ENCODE measurements around the gene ADGRD1.
"Not testable (repeated sequence)": the region's sequence is repeated elsewhere in the genome, so short reads cannot be mapped to it uniquely, and the experiment has no call there.

The ADGRD1 gene

DNA sequence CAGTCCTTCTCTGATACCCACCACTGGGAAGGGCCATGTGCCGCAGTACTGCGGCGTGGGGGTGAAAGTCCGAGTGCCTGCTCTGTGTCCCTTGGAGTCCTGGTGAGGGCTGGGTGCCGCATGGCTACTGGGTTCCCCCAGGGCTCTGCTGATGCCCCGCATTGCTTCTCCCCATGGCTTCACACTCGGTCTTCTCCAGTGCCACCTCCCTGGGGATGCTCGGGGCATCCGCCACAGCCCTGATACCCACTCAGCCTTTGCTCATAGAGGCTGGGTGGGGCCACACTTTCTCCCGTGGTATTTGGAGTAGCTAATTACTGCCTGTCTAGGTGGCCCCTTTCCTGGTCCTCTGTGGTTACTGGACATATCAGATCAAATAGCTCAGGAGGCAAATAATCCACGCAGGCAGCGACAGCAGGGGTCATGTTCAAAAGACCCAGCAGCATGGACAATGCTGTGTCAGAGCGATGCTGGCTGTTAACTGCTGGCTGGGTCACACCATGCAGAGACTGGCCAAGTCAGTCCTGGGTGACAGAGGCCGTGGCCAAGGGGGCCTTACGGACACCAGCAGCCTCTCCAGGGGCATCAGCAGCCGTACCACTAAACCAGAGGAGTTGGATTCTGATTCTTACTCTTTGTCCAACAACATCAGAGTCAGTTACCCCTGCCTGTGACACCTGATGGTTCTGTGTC, 106.5 kb downstream of the ADGRD1 start:
- no peak for DNase-seq

DNA sequence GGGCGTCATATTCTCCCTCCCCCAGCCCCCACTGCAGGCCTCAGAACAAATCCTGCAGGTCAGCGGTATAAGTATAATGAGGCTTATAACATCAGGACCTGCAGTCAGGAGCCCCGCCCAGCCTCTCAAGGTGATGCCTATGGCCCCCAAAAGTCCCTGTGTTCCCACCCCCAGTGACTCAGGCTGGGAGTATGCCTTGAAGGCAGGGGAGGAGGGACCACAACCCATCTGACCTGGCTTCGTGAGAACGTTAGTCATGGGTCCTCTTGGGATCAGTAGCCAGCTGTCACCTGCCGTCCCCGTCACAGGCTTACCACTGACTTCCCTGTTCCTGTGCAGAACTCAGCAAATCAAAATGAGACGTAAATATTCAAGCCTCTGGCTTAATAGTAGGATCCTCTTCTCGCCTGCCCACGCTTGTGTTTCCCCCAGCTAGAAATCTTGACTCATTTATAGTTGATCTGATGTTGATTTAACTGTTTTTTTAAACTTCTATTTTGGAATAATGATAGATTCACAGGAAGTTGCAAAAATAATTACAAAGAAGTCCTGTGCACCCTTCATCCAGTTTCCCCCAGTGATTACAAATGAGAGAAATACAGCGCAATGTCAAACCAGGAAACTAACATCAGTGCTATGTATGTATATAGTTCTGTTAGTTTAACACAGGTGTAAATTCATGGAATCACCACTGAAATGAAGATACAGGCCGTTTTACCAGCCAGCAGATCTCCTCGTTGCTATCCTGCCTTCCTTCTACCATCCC, 107.5 kb downstream of the ADGRD1 start:
- no peak for DNase-seq

DNA sequence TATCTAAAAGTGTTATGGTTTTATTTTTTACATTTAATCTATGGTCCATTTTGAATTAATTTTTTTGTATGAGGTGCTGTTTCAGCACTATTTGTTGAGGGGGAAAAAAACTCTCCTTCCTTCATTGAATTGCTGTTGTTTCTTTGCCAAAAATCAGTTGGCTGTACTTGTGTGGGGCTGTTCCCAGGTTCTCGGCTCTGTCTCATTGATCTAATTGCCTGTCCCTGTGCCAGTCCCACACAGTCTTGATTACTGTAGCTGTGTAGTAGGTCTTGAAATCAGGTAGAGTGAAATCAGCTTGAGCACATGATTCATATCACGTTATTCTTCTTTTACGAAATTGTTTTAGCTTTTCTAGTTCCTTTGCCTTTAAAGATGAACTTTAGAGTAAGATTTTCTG, 109.7 kb downstream of the ADGRD1 start:
- DNase-seq, result no peak

DNA sequence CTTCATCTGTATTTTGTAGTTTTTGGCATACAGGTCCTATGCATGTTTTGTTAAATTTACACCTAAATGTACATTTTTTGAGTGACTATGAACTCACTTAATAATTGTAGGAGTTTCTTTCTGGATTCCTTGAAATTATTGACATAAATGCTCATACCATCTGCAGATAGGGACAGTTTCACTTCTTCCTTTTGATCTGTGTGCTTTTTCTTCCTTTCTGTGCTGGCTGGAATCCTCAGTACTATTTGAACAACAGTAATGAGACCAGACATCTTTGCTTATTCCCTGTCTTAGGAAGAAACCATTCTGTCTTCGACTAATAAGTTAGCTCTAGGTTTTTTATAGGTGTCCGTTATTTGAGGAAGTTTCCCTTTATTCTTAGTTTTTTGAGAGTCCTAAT, 110.3 kb downstream of the ADGRD1 start:
- no peak for DNase-seq

DNA sequence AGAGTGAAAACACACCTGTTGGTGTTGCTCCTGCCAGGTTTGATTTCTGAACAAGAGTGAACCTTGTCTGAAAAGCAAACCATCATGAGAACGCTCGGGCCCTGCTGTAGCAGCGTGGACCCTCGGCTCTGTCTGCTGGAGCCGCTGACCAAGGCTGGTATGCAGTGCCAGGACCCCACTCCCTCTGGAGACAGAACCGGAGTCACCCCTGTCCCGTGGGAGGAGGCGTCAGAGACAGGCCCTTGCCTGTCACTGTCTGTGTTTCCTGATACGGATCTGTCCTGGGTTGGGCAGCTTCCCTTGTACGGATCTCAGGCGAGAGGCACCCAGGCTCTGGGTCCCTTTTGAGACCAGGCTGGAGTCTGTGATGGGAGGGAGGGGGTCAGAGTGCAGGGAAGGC, 111.6 kb downstream of the ADGRD1 start:
- DNase-seq, result no peak

DNA sequence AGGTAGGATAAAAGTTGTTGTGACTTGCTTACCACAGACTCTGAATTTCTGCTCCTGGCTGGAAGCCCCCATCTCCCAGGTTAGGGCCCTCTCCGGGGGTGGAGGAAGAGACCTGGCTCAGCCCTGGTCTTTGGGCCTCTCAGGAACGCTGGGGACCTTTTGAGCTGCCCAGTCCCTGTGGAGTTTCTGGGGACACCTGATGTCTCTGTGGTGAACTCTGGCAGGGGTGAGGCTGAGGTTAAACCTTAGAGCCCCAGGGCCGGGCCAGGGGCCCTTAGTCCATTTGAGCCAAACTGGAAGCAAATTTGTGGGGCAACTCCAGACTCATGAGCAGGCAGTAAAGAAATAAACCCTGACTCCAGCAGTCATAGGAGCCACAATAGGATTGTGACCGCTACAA, 112.1 kb downstream of the ADGRD1 start:
- DNase-seq, result no peak

DNA sequence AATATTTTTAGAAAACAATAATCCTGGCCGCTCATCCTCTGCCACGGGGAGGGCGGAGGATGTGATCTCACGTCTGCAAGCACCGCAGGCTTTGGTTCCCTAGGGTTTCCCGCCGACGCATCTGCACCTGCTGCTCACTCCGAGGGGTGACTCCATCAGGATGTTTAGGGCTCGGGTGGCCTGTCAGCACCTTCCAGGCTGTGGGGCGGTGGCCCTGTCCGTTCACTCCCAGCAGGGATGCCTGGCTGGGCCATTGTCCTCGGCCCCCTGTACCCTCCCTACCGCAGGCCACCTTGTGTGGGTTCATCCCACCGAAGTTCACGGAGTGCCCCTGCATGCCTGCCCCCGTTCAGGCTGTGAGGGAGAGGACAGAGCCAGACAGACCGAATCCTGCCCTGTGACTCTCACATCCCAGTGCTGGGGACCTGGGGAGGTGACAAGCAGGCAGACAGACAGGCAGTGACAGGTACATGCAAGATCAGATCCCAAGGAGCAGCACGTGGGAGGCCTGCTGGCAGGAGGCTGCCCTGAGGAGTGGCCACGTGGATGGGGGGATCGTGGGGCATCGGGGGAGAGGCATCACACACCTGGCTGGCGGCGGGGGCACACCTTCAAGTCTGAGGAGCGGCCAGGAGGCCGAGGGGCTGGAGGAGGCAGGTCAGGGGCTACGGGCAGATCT, 112.6 kb downstream of the ADGRD1 start:
- no peak for DNase-seq

DNA sequence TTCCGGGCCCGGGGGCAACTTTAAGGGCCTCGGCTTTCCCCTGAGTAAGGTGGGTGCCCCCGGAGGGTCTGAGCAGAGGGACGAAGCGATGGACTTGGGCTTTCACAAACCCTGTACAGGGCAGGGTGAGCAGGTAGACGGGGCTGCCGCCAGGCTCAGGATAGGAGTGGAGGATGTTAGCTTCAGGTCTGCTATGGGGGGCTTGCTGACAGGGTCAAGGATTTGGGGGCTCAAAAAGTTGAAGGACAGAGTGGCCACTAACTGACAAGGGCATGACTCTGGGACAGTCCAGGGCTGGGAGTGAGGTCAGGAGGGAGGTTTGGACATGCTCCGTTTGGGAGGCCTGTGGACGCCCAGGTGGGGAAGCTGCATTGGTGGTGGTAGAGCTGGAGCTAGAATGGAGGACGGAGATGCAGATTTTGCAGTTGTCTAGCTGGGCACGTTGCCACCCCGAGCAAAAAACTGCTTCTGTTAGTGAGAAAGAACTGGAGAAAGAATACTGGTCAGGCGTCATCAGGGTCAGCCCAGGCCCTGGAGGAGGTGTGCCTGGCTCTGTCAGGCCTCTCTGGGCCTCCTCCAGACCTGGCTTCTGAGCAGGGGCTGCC, 113.3 kb downstream of the ADGRD1 start:
- DNase-seq, result no peak

DNA sequence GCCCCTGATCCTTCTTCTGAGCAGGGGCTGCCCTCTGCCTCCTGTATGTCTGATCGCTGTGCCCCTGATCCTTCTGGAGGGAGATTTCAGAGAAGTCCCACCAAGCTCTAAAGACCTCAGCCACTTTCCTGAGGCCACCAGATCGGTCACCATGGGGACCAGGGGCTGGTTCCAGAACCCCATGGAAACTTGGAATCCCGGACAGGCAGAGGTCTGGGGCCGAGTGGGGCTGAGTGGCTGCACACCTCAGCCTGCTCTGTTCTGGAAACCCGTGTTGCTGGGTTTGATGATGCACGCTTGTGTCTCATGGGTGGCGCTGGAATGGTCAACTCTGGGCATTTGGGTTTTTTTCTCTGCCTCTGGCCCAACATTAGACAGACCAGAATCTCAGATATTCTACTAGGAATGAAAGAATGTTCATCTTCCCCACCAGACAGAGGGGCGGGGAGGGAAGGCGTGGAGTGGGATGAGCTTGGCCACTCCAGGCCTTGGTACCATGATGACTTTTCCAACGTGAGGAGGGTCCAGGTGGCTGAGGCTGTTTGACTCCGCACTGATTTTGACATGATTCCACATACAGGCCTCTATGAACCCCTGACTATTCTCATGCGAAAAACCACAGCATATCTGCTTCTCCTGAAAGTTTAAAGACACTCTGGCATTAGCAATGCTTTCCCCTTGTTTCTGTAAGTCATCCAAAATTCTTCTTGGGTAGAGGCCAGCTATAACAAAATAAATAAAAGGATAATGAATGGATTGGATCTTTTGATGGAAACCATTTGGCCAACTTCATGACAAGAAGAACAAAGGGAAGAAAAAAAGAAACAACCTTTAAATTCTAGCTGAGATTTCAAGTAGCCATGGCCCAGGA, 114.5 kb downstream of the ADGRD1 start:
- no peak for DNase-seq

DNA sequence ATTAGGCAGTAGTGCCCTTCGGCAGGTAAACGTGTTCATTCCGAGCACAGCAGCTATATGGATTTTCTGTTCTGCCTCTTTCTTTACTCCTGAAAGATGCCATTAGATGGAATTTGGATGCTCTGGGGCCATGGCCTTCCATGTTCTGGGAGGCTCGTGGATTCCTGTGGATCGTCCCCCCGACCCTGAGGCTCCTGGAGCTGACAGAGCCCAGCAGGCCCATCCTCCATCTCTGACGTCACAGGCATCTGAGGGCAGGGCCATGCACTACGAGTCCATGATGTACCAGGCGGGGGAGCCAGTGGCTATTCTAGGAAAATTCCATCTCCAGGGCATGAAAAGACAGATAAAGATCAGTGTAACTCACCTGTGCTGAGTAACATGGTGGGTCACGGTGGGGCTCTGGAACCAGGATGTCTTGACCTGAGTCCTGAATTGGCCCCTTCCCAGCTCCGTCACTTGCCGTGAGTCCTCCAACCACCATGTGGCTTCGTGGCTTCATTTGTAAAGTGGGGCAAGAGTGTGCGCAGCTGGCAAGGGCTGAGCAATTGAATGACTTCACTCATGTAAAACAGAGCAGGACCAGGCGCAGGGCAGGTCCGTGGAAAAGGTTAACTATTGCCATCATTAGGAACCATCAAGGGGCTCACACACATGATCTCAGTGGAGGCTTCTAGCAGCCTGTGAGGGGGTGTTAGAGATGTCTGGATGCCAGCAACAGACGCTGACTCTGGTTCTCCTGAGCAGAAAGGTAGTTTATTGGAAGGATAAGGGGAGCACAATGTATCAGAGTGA, 115.4 kb downstream of the ADGRD1 start:
- not testable (repeated sequence) for DNase-seq

DNA sequence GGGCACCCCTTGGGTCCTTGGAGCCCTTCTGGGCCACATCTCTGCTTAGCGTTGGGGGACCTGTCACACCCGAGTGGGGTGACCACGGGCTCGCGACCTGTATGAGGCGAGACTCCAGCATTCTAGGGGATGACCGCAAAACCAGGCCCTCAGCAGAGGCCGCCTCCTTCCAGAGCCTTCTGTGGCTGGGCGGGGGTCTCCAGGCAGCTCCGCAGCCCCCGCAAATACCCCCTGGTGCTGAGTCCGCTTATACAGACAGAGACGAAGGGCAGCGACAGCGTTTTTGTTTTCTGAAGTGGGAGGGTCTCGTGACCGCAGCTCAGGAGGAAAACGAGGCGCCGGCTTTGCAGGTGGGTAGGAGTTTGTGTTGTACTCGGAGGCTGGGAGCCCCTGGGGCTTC, 116.4 kb downstream of the ADGRD1 start:
- DNase-seq, result not testable (repeated sequence)

DNA sequence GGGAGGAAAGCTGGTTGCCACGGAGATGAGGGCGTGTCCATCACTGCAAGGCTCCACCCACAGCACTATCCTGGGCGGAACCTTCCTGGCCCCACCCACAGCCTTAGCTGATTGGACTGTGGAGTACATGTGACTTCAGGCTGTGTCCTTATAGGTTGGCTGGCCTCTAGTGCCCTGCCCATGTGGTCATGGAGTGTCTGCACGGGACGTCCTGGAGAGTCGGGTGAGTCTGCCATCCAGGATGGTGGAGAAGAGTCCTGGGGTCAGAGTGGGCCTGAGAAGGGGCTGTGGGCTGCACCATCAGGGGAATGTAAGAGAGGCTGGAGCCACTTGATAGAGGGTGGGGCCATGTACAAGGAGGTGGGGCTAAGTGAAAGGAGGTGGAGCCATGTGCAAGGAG, 117.0 kb downstream of the ADGRD1 start:
- not testable (repeated sequence) for DNase-seq

DNA sequence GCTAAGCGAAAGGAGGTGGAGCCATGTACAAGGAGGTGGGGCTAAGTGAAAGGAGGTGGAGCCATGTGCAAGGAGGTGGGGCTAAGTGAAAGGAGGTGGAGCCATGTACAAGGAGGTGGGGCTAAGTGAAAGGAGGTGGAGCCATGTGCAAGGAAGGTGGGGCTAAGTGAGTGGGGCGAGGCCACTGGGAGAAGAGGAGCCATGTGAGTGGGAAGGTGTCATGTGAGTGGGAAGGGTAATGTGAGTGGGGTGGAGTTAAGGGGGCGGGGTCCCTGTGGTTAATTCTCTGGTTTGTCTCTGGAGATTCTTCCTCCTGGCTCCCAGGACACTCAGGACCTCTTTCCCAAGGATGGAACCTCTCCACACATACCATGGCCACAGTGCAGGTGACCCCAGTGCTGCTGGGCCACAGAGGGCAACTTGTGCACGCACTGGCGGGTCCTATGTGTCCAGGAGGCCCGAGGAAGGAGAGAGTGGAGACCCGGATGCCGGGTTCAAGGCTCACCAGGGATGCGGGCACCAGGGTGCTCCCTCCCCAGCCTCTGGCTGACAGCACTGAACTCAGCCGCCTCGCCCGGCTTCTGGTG, 117.6 kb downstream of the ADGRD1 start:
- not testable (repeated sequence) for DNase-seq

DNA sequence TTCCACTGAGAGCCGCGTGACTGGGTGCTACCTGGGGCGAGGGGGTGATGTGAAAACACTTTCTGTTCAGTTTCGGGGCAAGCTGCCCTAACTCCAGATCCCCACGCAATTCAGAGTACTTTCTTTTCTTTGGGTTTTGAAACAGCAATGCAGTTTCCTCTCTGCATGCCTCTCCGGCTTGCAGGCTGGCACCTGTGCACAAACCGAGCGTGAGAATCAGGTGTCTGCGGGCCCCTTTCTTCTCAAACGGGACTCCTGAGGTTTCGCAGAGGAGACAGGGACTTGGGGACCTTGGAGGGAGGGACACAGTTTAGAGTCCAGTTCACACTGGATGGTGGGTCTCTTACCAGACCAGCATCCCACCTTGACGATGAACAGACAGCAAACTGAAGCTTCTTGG, 118.2 kb downstream of the ADGRD1 start:
- DNase-seq, result not testable (repeated sequence)

DNA sequence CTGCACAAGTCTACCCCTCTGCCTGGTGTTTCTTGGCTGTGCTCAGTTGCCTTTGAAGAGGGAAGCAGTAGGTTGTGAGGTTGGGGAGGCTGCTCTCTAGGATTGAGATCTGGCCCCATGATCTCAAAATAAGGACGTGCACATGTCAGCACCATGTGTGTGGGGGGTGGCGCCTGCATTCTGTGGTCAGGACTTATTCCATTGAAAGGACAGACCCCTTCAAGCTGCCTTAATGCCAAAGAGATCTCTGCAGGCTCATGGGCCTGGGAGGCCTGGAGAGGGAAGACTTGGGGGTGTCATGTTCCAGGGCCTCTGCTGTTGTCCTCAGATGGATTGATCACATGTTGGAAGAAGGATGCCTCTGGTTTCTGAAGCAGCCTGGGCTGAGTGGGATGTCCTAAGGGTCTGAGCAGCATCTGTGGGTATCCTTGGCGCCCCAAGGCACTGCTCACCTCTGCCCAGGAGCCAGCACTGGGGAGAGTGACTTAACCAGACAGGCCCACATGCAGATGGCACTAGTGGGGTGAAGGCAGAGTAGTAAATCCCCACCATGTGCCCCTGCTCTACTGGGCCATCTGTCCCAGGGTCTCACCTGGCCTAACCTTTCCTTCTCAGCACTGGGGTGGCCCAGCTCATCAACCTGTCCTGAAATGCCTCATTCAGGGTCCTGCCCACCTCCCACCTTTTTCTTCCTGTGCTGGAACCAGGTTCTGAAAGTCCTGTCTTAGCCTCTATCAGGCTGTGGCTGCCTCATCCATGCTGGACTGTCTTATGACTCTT, 118.9 kb downstream of the ADGRD1 start:
- no peak for DNase-seq

DNA sequence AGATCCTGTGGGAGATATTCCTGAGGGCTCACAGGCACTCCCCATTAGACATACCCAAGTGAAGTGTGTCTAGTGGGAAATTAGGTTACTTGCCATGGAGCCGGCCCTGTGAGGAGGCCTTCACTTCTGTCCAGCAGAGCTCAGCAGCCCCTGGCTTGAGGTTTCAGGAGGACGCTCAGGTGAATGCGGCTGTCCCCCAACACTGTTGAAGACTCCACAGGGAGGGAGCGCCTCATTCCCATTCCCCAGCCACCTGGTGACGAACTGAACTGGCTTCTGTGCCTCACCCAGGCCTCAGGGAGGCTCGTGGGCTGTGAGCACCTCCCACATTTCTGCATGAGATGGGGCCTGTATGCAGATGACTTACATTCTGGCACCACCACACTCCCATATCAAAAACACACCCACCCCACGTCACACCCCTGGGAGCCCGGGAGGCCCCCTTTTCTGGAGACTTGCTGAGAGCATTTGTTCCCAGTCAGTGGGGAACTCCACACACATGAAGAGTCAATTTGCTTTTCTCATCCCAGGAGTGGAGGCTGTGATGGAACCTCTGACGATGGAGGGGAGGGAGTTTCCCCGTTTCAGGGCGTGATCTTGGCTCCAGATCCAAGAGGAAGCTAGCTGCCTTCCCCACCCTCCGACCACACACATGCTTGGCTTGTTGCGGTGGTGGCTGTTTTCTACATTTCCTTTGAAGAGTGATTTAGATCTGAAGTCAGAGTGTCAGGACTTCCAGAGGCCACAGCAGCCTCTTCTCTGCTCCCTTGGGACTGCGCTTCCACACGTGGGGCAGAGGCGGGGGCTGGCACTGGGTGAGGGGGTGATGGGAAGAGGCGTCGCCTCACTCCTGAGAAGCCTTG, 120.7 kb downstream of the ADGRD1 start:
- DNase-seq, result no peak

DNA sequence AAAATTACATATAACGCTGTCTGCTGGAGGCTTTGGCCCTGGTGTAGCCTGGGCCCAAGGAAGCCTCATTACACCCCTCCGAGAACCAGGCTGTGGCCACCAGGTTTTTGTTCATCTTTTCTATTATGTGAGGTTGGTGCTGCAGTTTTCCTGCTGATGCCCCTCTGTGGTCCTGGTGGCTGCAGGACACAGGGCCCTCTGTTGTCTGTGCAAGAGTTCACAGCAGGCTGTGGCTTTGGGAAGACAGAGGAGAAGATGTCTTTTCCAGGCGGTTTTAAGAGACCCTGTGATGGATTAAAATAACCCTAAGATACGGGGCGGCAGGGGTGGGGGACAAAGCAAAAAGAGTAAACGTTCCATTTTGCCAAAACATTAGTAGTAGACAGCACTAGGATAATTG, 121.5 kb downstream of the ADGRD1 start:
- DNase-seq, result no peak

DNA sequence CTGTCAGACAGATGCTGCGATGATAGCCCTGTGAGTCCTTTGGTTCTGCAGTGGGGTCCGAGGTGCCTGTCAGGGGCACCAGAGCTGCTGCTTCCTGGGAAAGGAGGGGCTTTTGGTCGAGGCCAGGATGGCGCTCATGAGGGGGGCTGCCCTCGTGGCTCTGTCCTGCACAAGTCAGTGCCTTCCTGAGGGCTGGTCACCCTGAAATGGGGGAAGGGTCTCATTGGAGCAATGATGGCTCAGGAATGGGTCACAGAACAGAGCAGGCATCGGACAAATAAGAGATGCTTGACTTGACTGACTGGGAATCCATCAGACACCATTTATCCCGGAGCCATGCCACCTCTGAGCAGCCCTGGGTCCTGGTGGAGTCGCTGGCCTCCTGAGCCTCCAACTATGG, 121.9 kb downstream of the ADGRD1 start:
- DNase-seq, result no peak

DNA sequence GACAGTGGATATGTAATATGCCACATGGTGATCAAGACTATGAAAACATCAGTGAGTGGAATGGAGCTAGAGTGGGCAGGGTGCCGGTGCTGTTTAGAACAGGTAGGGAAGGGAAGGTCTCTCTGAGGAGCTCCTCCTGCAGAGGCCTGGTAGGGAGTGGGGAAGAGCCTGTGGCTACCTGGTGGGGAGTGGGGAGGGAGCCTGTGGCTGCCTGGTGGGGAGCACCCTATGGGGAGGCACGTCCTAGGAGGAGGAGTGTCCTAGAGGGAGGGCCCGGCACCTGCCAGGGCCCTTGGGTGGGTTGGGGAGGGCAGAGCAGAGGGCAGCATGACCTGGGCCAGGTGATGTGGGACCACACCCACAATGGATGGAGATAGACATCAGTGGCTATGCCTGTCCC, 122.6 kb downstream of the ADGRD1 start:
- no peak for DNase-seq

Measured in NCI-H226 (cell line).